OCI-LY7 (cell line): Measurements from ENCODE around the gene BICDL2. TPM values are rescaled to one million over a fixed set of nuclear protein-coding genes. Genes with fewer than 3 reads are reported as not detected.

Experiments used
- Bru-seq: library from RNA; stranded (reverse); fragments of 400-500 nt; gene quantifications from one replicate; lab custom pipeline; 2021; lab: Mats Ljungman, UMichigan
- BruChase-seq, 2 experiments: library from RNA; stranded (reverse); fragments of 400-500 nt; gene quantifications; one replicate each; lab custom pipeline; 2021; lab: Mats Ljungman, UMichigan
- BruUV-seq: library from RNA; stranded (reverse); fragments of 400-500 nt; replicated peaks from 2 replicates; lab custom pipeline; 2021; lab: Mats Ljungman, UMichigan
- CTCF ChIA-PET: fragments of 300-600 bp; sonication (Branson Sonifier 250); formaldehyde crosslinking; loops from one replicate; lab custom pipeline; 2022; ENCODE audit warnings: antibody characterized with exemption; ENCODE audit not compliant: unreplicated experiment; lab: Charles Lee
- POLR2A ChIA-PET: fragments of 300-600 bp; sonication (Branson Sonifier 250); formaldehyde crosslinking; loops from one replicate; lab custom pipeline; 2022; ENCODE audit warnings: antibody characterized with exemption; lab: Charles Lee
- DNase-seq: peaks from one replicate; pipeline ENCODE4 v3.0.0-alpha.2; 2015; ENCODE audit warnings: low spot score
- H2AFZ ChIP-seq: fragments of 200-600 bp; sonication (generic), shearing (Covaris generic); 2 replicates; pipeline ENCODE4 v1.6.1; 2014; ENCODE audit warnings: mild to moderate bottlenecking, antibody characterized with exemption, low read length, moderate library complexity
- H3K27ac ChIP-seq: fragments of 200-600 bp; sonication (generic); 2 replicates; pipeline ENCODE4 v1.5.1; 2014; ENCODE audit warnings: mixed run types, low read depth, mild to moderate bottlenecking, moderate library complexity, low read length, inconsistent platforms; ENCODE audit not compliant: poor library complexity, severe bottlenecking
- H3K36me3 ChIP-seq: fragments of 200-600 bp; sonication (generic); 2 replicates; pipeline ENCODE4 v1.6.1; 2014; ENCODE audit warnings: mild to moderate bottlenecking, antibody characterized with exemption, low read length, moderate library complexity, mixed read lengths; ENCODE audit not compliant: insufficient read depth
- H3K4me1 ChIP-seq: fragments of 200-600 bp; sonication (generic); 2 replicates; pipeline ENCODE4 v1.5.1; 2014; ENCODE audit warnings: mild to moderate bottlenecking, low read length; ENCODE audit not compliant: insufficient read depth, poor library complexity, severe bottlenecking
- H3K4me2 ChIP-seq: fragments of 200-600 bp; sonication (generic); 2 replicates; pipeline ENCODE4 v1.6.1; 2014; ENCODE audit warnings: mild to moderate bottlenecking, low read length
- H3K4me3 ChIP-seq: fragments of 200-600 bp; sonication (generic); 2 replicates; pipeline ENCODE4 v1.5.1; 2014; ENCODE audit warnings: mild to moderate bottlenecking, low read depth, low read length; ENCODE audit not compliant: poor library complexity, severe bottlenecking
- H3K79me2 ChIP-seq: fragments of 200-600 bp; sonication (generic); 2 replicates; pipeline ENCODE4 v1.6.1; 2016; ENCODE audit warnings: low read depth, mild to moderate bottlenecking, low read length, moderate library complexity, mixed read lengths; ENCODE audit not compliant: insufficient read depth
- H3K9me2 ChIP-seq: fragments of 200-600 bp; sonication (generic); 2 replicates; pipeline ENCODE4 v1.6.1; 2016; ENCODE audit warnings: mild to moderate bottlenecking, low read length, mixed read lengths; ENCODE audit not compliant: insufficient read depth
- H3K9me3 ChIP-seq: fragments of 200-600 bp; sonication (generic); 2 replicates; pipeline ENCODE4 v1.6.1; 2014; ENCODE audit warnings: mild to moderate bottlenecking, mixed run types, low read length, mixed read lengths
- H4K20me1 ChIP-seq: fragments of 200-600 bp; sonication (generic); 2 replicates; pipeline ENCODE4 v1.6.1; 2014; ENCODE audit warnings: mild to moderate bottlenecking, antibody characterized with exemption, low read length, moderate library complexity, mixed read lengths; ENCODE audit not compliant: insufficient read depth
- CTCF ChIP-seq: fragments of 200-600 bp; sonication (generic); conservative IDR thresholded peaks from 2 replicates; pipeline ENCODE4 v1.5.1; 2014; ENCODE audit warnings: mild to moderate bottlenecking, antibody characterized with exemption, low read length, moderate library complexity, mixed read lengths
- EZH2phosphoT487 ChIP-seq: fragments of 200-600 bp; sonication (generic); IDR thresholded peaks from 2 replicates; pipeline ENCODE4 v1.6.1; 2018; ENCODE audit warnings: low read depth, borderline replicate concordance, mild to moderate bottlenecking, mixed run types, antibody characterized with exemption, low read length, moderate library complexity, mixed read lengths
- intact Hi-C: fragments of 100-400 bp; cut with micrococcal nuclease; formaldehyde crosslinking; loops from one replicate; pipeline ENCODE4 v1.10.0; 2022; ENCODE audit not compliant: unreplicated experiment
- long read RNA-seq: library from polyadenylated mRNA; stranded (forward); transcript quantifications from one replicate; pipeline ENCODE4 v2.0.0, GENCODE V29; 2022
- total RNA-seq, 2 experiments: library from RNA; depleted of rRNA in 1 of 2; stranded (reverse); fragments of >200 nt in 1 of 2; shearing (Covaris generic) in 1 of 2; gene quantifications; 2 replicates each; pipeline ENCODE4 v1.2.3, GENCODE V29; 2014 to 2022

BICDL2 gene, protein sequence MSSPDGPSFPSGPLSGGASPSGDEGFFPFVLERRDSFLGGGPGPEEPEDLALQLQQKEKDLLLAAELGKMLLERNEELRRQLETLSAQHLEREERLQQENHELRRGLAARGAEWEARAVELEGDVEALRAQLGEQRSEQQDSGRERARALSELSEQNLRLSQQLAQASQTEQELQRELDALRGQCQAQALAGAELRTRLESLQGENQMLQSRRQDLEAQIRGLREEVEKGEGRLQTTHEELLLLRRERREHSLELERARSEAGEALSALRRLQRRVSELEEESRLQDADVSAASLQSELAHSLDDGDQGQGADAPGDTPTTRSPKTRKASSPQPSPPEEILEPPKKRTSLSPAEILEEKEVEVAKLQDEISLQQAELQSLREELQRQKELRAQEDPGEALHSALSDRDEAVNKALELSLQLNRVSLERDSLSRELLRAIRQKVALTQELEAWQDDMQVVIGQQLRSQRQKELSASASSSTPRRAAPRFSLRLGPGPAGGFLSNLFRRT
- total RNA-seq (2014; rRNA removed; shearing (Covaris generic)) (not detected in 2 replicates), total RNA-seq (2022) (not detected in 2 replicates), Bru-seq, nascent RNA (not detected), BruChase-seq, experiment 1, labeled RNA remaining after a 6-hour chase (percentile 10 among the genes with signal in this experiment), BruChase-seq, experiment 2, labeled RNA remaining after a 2-hour chase (percentile 14 among the genes with signal in this experiment)
- long read RNA-seq: 0 reads

- no peaks in the 10 kb centered on the region for H3K79me2 ChIP-seq
- no peaks in the 10 kb centered on the region for H4K20me1 ChIP-seq
- BruUV-seq: no TSS peak
- H3K9me3 ChIP-seq: no peaks in the 10 kb centered on the region
- no peak within 1 kb of the TSS for H2AFZ ChIP-seq
- no peaks in the 10 kb centered on the region for H3K9me2 ChIP-seq
- no peaks in the 10 kb centered on the region for H3K36me3 ChIP-seq
- no peak within 1 kb of the TSS for H3K27ac ChIP-seq
- intact Hi-C loops: no loop called here
- no peak within 1 kb of the TSS for H3K4me3 ChIP-seq
- POLR2A ChIA-PET: no interaction called here
- H3K4me2 ChIP-seq: no peak within 1 kb of the TSS
- TF ChIP-seq EZH2phosphoT487 (no peak), CTCF (no peak)
- CTCF ChIA-PET: no interaction called here
- DNase-seq: no peak
- H3K4me1 ChIP-seq: no peaks in the 10 kb centered on the region
Measured at GRCh38 chr16:3036726-3037315, at the start of gene BICDL2. Gene BICDL2 (minus strand): TSS chr16:3036944. CDS start chr16:3035496, 1,448 bp downstream.

DNA sequence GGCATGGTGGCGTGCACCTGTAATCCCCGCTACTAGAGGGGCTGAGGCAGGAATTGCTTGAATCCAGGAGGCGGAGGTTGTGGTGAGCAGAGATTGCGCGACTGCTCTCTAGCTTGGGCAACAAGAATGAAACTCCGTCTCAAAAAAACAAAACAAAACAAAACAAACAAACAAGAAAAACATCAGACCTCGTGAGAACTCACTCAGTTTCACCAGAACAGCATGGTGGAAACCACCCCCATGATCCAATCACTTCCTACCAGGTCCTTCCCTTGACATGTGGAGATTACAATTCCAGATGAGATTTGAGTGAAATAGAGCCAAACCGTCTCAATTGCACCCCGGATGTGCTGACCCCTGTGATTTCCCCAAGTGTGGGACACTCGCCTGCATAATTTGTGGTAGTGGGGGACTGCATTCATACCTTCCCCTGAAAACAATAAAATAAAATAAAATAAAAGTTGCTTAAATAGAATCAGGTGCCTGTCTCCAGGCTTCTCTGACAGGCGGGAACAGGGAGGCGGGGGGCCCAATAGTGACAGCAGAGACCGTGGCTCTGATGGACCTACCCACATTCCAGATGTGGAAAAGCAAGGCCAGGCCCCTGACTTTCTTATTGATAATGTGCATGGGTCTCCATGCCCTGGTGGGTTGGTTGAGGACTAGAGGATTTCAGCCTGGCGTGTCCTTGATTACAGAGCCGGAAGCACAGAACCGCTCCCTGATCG is 49.3 kb upstream of the BICDL2 start:
- H4K20me1 ChIP-seq: no peaks in the 10 kb centered on the region
- H3K4me2 ChIP-seq: no peak overlapping the region
- no peaks in the 10 kb centered on the region for H3K79me2 ChIP-seq
- ChIA-PET POLR2A (interaction anchor here (1.3 kb wide), 1 partner anchor 10 kb away, joined by 3 read pairs; no protein-coding TSS in a partner anchor), CTCF (no interaction called here)
- no peak overlapping the region for H2AFZ ChIP-seq
- H3K9me2 ChIP-seq: no peaks in the 10 kb centered on the region
- DNase-seq: no peak
- no TSS peak for BruUV-seq
- no peak for TF ChIP-seq CTCF
- no peak for TF ChIP-seq EZH2phosphoT487
- H3K4me1 ChIP-seq: no peaks in the 10 kb centered on the region
- H3K27ac ChIP-seq: no peak overlapping the region
- no peaks in the 10 kb centered on the region for H3K9me3 ChIP-seq
- no peak overlapping the region for H3K4me3 ChIP-seq
- intact Hi-C loops: no loop called here
- no peaks in the 10 kb centered on the region for H3K36me3 ChIP-seq
